Activated CD4-positive, CD25-positive, alpha-beta regulatory T cell treated with anti-CD3 and anti-CD28 coated beads, Interleukin-2, amount 50 U/mL, for 72 hours (primary cell): ENCODE measurements around the gene PINK1.
A peak's percentile ranks its signal among the peaks of the same experiment; 100 is the strongest.
"Not testable (repeated sequence)": the region's sequence is repeated elsewhere in the genome, so short reads cannot be mapped to it uniquely, and the experiment has no call there.

Experiments
- DNase-seq: peaks from one replicate; pipeline ENCODE4 v3.0.0; 2021

Gene PINK1

DNA sequence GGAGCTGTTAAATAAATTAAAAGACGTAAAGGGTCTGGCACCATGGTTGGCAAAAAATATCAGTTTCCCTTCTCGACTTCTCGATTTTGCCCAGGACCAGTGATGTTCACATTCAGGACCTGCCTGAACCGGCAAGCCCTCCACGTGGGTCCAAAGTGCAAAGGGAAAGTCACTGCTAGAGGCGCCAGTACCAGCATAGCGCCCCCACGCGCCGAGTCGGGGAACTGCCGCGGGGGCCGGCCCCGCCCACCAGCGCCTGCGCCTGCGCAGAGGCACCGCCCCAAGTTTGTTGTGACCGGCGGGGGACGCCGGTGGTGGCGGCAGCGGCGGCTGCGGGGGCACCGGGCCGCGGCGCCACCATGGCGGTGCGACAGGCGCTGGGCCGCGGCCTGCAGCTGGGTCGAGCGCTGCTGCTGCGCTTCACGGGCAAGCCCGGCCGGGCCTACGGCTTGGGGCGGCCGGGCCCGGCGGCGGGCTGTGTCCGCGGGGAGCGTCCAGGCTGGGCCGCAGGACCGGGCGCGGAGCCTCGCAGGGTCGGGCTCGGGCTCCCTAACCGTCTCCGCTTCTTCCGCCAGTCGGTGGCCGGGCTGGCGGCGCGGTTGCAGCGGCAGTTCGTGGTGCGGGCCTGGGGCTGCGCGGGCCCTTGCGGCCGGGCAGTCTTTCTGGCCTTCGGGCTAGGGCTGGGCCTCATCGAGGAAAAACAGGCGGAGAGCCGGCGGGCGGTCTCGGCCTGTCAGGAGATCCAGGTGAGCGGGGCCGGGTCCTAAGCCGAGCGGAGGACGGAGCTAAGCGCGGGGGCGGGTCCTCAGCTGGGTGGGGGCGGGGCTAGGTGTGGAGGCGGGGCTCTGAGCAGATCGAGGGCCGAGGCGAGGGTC is at the start of gene PINK1:
Gene PINK1 (plus strand): TSS at position 269 of the 875 bp plus-strand sequence. CDS start 91 bp downstream, at position 360.
- DNase-seq, result peak; percentile 96

- DNase-seq, result no peak
Observed at GRCh38 chr1:20584890-20585289, 48.4 kb upstream of the PINK1 start.

- DNase-seq, result no peak
Observed at GRCh38 chr1:20586953-20587660, 46.2 kb upstream of the PINK1 start.

- no peak for DNase-seq
Observed at GRCh38 chr1:20587661-20588053, 45.6 kb upstream of the PINK1 start.

DNA sequence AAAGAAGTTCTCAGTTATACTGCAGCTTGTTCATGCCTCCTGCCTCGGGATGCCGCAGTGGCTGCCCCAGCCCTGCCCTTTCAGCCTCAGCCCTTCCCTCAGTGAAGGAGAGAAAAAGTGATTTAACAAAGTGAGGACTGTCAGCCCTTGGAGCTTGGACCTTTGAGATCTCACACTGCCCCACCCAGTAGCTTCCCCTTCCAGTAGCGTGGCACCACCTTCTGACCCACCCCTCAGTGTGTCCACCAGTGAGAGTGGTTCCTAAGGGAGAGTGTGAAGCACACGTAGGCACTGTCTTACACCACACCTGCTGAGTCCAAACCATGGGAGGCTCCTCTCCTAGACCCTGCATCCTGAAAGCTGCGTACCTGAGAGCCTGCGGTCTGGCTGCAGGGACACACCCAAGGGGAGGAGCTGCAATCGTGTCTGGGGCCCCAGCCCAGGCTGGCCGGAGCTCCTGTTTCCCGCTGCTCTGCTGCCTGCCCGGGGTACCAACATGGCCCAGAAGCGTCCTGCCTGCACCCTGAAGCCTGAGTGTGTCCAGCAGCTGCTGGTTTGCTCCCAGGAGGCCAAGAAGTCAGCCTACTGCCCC is 44.5 kb upstream of the PINK1 start, which contains the start of gene CDA:
Gene CDA (plus strand): TSS at position 464 of the 592 bp plus-strand sequence. CDS start 33 bp downstream, at position 497.
- no peak for DNase-seq

DNA sequence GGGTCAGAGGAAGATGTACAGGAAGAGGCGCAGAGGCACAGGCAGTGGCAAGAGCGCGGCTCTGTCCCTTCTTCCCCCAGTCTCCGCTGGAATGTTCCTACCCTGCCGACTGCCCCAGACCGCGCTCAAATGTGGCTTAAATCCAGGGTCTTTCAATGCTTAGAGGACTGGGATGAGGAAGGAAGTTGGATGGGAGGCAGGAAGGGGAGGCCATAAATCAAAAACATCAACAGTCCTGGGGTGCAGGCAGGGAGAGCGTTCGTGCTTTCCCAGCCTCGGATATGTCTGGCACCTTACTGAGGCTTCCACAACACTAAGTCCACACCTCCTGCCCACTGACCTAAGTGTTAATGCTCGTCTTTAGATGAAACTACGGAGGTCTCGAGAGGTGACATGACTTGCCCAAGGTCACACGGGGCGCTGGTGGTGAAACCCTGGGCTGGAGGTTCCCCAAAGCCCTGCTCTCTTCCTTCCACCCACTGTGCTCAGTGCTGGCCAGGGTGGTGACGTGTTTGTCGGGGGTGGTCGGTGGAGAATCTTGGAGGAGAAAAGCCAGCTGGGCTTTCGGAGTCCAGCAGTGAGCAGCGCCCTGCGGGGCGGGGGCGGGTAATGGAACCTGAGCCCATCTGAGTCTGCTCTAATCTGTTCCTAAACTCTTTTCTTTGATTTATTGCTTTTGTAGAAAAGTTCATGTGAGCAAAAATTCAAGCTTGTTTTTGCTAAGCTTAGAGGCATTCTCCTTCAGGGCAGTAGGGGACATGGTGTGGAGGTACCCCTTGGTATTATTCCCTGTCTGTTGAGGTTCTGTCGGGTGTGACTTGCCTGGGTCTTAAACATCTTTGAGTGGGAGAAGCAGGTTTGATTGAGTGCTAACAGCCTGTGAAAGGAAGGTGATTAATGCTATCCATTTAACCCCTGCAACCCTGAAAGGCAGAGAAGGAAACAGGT is 43.7 kb upstream of the PINK1 start:
- DNase-seq, result no peak

GRCh38 chr1:20590306-20590777 is 42.9 kb upstream of the PINK1 start:
- DNase-seq, result no peak

DNA sequence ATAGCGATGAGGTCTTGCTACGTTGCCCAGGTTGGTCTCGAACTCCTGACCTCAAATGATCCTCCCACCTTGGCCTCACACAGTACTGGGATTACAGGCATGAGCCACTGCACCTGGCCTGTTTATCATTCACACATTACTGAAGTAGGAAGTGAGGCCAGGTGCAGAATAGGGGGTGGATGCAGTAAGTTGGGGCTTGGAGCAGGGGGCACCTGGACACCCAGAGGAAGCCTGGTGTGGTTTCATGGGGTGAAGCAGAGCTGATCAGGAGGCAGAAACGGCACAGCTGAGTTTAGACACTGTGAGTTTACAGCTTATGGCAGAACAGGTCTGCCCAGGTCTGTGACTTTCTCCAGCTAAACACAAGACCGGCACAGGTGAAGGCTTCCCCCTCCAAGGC is 39.5 kb upstream of the PINK1 start:
- no peak for DNase-seq

DNA sequence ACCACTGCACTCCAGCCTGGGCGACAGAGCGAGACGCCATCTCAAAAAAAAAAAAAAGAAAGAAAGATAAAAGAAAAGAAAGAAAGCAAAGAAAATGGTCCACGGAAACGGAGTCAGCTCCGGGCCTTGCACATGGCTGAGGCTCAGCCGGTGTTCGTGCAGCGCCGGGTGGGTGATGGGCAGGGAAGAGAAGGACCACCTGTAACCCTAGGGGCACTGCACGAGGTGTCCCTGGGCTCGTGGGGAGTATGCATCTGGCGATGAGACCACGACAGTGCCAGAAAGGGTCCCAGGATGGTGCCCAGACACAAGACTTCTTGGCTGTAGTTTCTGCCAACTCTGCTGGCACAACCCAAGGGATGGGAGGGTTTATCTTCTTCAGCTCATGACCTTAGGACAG is 38.5 kb upstream of the PINK1 start:
- no peak for DNase-seq

DNA sequence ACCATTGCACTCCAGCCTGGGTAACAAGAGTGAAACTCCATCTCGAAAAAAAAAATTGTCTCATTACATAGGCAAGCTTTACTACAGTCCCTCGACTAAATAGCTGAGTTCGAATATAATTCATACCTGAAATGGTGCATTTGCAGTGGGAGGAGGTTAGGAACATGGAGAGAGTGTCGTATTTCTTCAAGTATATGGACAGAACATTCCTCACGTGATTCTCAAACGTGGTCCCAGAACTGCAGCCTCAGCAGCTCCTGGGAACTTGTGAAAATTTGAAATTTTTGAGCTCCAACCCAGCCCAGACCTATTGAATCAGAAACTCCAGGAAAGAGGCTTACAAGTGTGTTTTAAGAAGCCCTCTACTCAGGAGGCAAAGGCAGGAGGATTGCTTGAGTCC is 37.2 kb upstream of the PINK1 start:
- DNase-seq, result no peak

- DNase-seq, result no peak
Observed at GRCh38 chr1:20597650-20598049, 35.6 kb upstream of the PINK1 start.

- no peak for DNase-seq
Observed at GRCh38 chr1:20600156-20600555, 33.1 kb upstream of the PINK1 start.

- no peak for DNase-seq
Observed at GRCh38 chr1:20601129-20601825, 32.0 kb upstream of the PINK1 start.

- no peak for DNase-seq
Observed at GRCh38 chr1:20602851-20603450, 30.3 kb upstream of the PINK1 start.

DNA sequence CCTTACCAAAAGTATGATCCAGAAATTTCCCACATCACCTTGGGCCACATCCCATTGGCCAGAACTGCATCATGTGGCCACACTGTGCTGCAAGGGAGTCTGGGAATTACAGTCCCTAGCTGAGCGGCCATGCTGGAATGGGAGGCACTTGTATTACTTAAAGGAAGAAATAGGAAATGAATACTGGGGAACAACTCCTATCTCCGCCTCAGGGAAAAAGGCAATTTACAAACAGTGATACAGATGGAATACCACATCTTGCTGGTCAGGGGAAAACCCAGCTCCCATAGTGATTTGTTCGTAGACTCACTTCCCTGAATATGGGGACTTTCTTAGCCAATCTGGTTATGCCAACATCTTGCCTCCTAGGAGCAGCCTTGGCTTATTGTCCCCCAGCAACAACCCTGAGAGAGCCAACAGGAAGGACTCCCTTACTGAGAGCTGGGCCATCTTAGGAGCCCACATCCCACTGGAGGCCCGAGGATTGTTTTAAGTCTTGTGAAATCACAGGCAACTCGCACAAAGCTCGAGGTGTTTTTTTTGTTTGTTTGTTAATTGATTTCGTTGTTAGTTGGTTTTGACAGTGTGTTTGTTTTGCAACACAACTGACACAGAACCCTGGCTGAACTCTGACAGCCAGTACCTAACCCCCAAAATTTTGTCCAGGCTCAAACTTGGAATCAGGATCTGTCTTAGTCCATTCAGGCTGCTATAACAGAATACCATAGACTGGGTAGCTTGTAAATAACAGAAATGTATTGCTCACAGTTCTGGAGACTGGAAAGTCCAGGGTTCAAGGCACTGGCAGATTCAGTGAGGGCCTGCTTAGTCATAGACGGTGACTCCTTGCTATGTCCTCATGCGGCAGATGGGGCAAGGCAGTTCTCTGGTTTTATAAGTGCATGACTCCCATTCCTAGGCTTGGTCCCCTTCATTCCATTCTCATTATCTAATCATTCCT is 29.5 kb upstream of the PINK1 start:
- DNase-seq, result no peak

- no peak for DNase-seq
Observed at GRCh38 chr1:20604678-20605077, 28.6 kb upstream of the PINK1 start.

- not testable (repeated sequence) for DNase-seq
Observed at GRCh38 chr1:20606801-20607570, 26.3 kb upstream of the PINK1 start.

GRCh38 chr1:20609541-20609940 is 23.7 kb upstream of the PINK1 start:
- no peak for DNase-seq

GRCh38 chr1:20610970-20611369 is 22.3 kb upstream of the PINK1 start:
- no peak for DNase-seq
